HepG2 (cell line): ENCODE measurements around the gene ZFAND2B. TPM values are rescaled to one million over a fixed set of nuclear protein-coding genes. Genes with fewer than 3 reads are reported as not detected.
A peak's percentile ranks its signal among the peaks of the same experiment; 100 is the strongest.

Source experiments
- BRF2 ChIP-seq: sonication (generic); formaldehyde crosslinking; IDR thresholded peaks from 2 replicates; pipeline ENCODE4 v1.8.1; 2022; ENCODE audit warnings: mild to moderate bottlenecking, missing genetic modification reagents
- CEBPB ChIP-seq: IDR thresholded peaks from 2 replicates; pipeline ENCODE4 v1.6.1; 2011; ENCODE audit warnings: low read depth, low read length, improper control_type of control experiment, borderline replicate concordance
- HNRNPK ChIP-seq: fragments of 200-400 bp; formaldehyde crosslinking; IDR thresholded peaks from 2 replicates; pipeline ENCODE4 v1.6.1; 2018; ENCODE audit warnings: low read length, low read depth, moderate library complexity, mild to moderate bottlenecking; ENCODE audit not compliant: poor library complexity, severe bottlenecking
- MIER2 ChIP-seq: IDR thresholded peaks from 2 replicates; pipeline ENCODE4 v1.6.1; 2016; ENCODE audit warnings: missing biosample characterization, missing genetic modification reagents
- MXD3 ChIP-seq: IDR thresholded peaks from 2 replicates; pipeline ENCODE4 v1.6.1; 2016; ENCODE audit warnings: mild to moderate bottlenecking, missing biosample characterization, missing genetic modification reagents
- SMARCC2 ChIP-seq: fragments of 450-650 bp; IDR thresholded peaks from 2 replicates; pipeline ENCODE4 v1.6.1; 2017; ENCODE audit warnings: antibody characterized with exemption, mild to moderate bottlenecking
- SNAPC4 ChIP-seq: sonication (generic); formaldehyde crosslinking; IDR thresholded peaks from 2 replicates; pipeline ENCODE4 v1.4.0; 2020; ENCODE audit warnings: mild to moderate bottlenecking, missing genetic modification reagents
- SP4 ChIP-seq: sonication (generic); formaldehyde crosslinking; IDR thresholded peaks from 2 replicates; pipeline ENCODE4 v1.8.1; 2023; ENCODE audit warnings: mild to moderate bottlenecking, missing genetic modification reagents
- TGIF2 ChIP-seq: IDR thresholded peaks from 2 replicates; pipeline ENCODE4 v1.6.1; 2016; ENCODE audit warnings: control low read depth, missing compliant biosample characterization
- ZBTB10 ChIP-seq: sonication (generic); formaldehyde crosslinking; IDR thresholded peaks from 2 replicates; pipeline ENCODE4 v1.4.0; 2020; ENCODE audit warnings: missing genetic modification reagents, borderline replicate concordance
- ZNF124 ChIP-seq: sonication (generic); formaldehyde crosslinking; IDR thresholded peaks from 2 replicates; pipeline ENCODE4 v1.4.0; 2020; ENCODE audit warnings: missing genetic modification reagents
- ZNF451 ChIP-seq: sonication (generic); formaldehyde crosslinking; IDR thresholded peaks from 2 replicates; pipeline ENCODE4 v1.5.0; 2020; ENCODE audit warnings: mild to moderate bottlenecking, missing genetic modification reagents
- ZNF574 ChIP-seq: sonication (generic); formaldehyde crosslinking; IDR thresholded peaks from 2 replicates; pipeline ENCODE4 v1.4.0; 2020; ENCODE audit warnings: missing genetic modification reagents
- ZNF75D ChIP-seq: sonication (generic); formaldehyde crosslinking; IDR thresholded peaks from 2 replicates; pipeline ENCODE4 v1.8.1; 2023; ENCODE audit warnings: missing genetic modification reagents, mild to moderate bottlenecking, borderline replicate concordance
- ZNF775 ChIP-seq: sonication (generic); formaldehyde crosslinking; IDR thresholded peaks from 2 replicates; pipeline ENCODE4 v1.4.0; 2020; ENCODE audit warnings: missing genetic modification reagents, mild to moderate bottlenecking, moderate library complexity, borderline replicate concordance
- ZZZ3 ChIP-seq: sonication (generic); formaldehyde crosslinking; IDR thresholded peaks from 2 replicates; pipeline ENCODE4 v1.4.0; 2020; ENCODE audit warnings: missing genetic modification reagents, mild to moderate bottlenecking, borderline replicate concordance
- polyA plus RNA-seq, 8 experiments: library from polyadenylated mRNA; depleted of rRNA in 3 of 8; stranded (reverse) in 7 of 8; unstranded in 1 of 8; fragments of >200 nt; fragmentation: Illumina TruSeq in 4 of 8; extraction: Trizol in 4 of 8; gene quantifications; 2 replicates each; pipeline versions ENCODE4 v1.2.1 to v1.2.3, GENCODE V29; 2011 to 2016; ENCODE audit warnings: low read depth in 4 of 8, missing spikeins in 1 of 8, mixed read lengths in 1 of 8; ENCODE audit not compliant: insufficient read depth in 1 of 8
- total RNA-seq, 5 experiments: library from RNA; depleted of rRNA; stranded (reverse); fragments of >200 nt; fragmentation: Illumina TruSeq; extraction: Trizol; gene quantifications; 2 replicates each; pipeline ENCODE4 v1.2.3, GENCODE V29; 2016; ENCODE audit warnings: low read depth in 1 of 5

The ZFAND2B gene
- total and polyA plus RNA-seq, 2 of the 13 experiments (the other 11 are each of a cell fraction or from before 2014, with no cell fraction given), result 53.3 to 115 TPM

GRCh38 chr2:219245148-219245898 lies 38.7 kb downstream of the ZFAND2B start, which contains the start of the genes GLB1L and STK16 (continued):
- TF ChIP-seq SNAPC4, result 0 out of 2 replicates have a peak, but pooled peaks have one; percentile 82
- no peak for TF ChIP-seq CEBPB
- TF ChIP-seq ZNF451 (CRISPR knock-in tag), result peak; percentile 95
- peak; percentile 94 for TF ChIP-seq MXD3 (CRISPR knock-in tag)
- TF ChIP-seq SP4, result peak; percentile 89
- TF ChIP-seq ZZZ3 (CRISPR knock-in tag), result peak; percentile 93
- peak; percentile 76 for TF ChIP-seq MIER2 (CRISPR knock-in tag)
- TF ChIP-seq ZNF124 (CRISPR knock-in tag), result peak; percentile 93
- TF ChIP-seq SMARCC2, result no peak
- TF ChIP-seq ZNF75D, result no peak
- no peak for TF ChIP-seq BRF2
- TF ChIP-seq ZNF574 (CRISPR knock-in tag), result peak; percentile 96
- peak; percentile 94 for TF ChIP-seq TGIF2
- TF ChIP-seq ZBTB10, result no peak
- TF ChIP-seq ZNF775, result no peak
- TF ChIP-seq HNRNPK, result no peak
